Subcutaneous adipose tissue (tissue), 4 donors: ENCODE data around the gene KHNYN. TPM values are rescaled to one million over a fixed set of nuclear protein-coding genes. Genes with fewer than 3 reads are reported as not detected.

ENCODE experiments used
- CTCF ChIP-seq: fragments of 450-650 bp; IDR thresholded peaks from one replicate; pipeline ENCODE4 v1.5.1; 2016; ENCODE audit warnings: low read depth, mild to moderate bottlenecking, control low read depth, antibody characterized with exemption, moderate library complexity
- total RNA-seq, 4 donors: library from RNA; depleted of rRNA; stranded (reverse); fragments of >200 nt; gene quantifications; one replicate each; pipeline ENCODE4 v1.1.0, GENCODE V29; 2016

Gene KHNYN
- total RNA-seq, 4 donors from 2014 or later: 29.5 to 81.8 (median 57.2) TPM

- TF ChIP-seq CTCF: no peak
These were observed 1.9 kb upstream of the KHNYN start for GRCh38 chr14:24427537-24428508.

GRCh38 chr14:24428628-24429394 lies 943 bp upstream of the KHNYN start:
- TF ChIP-seq CTCF: no peak

GRCh38 chr14:24430143-24430681 lies 458 bp downstream of the KHNYN start:
- no peak for TF ChIP-seq CTCF

GRCh38 chr14:24430682-24431568 lies 1.2 kb downstream of the KHNYN start:
- TF ChIP-seq CTCF: no peak

GRCh38 chr14:24431569-24432258 lies 2.0 kb downstream of the KHNYN start:
- no peak for TF ChIP-seq CTCF

- TF ChIP-seq CTCF: no peak
These were observed 2.7 kb downstream of the KHNYN start for GRCh38 chr14:24432259-24433131.
